Measurements from ENCODE around the gene WHRN.

DNA sequence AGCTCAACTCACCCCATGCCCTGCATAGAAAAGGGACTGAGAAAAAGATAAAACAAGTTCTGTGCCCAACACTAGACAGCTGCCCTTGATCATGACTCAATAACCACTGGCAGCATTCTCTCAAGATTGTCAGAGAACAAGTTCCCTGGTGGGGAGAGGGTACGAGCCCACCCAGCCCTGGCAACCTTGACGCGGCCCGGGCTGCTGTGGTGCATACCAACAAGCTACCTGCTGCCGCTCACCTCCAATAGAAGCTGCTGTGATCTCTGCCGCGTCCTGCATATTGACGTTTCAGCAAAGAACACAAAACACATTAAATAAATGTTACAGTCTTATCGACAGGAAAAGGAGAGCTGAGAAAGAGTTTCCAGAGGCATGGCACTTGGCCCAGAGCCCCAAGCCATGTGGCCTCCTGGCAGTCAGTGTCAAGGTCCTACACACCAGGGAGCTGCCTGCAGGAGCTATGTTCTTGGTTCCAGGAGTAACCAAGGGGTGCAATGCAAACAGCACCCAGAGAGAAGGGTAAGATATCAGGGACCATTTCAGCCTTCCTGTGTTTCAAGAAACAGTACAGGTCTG is 28.3 kb downstream of the WHRN start:
- no peak for TF ChIP-seq POLR2A (IDR thresholded peaks at IDR 0.05; ENCODE audit: low read depth, low read length)
- TF ChIP-seq POLR2AphosphoS5 (IDR thresholded peaks at IDR 0.05; ENCODE audit: low read depth, low read length): no peak
- TF ChIP-seq TAF1 (IDR thresholded peaks at IDR 0.05; ENCODE audit: borderline replicate concordance, low read depth, low read length): no peak

All from GM12892 (cell line).